ENCODE data around the gene HS6ST1.

Gene HS6ST1

GRCh38 chr2:128303095-128303791 lies 15.4 kb downstream of the HS6ST1 start:
- no peak overlapping the region for H3K4me3 ChIP-seq (ENCODE audit: low read length)
- peaks cover 21% of the 10 kb centered on the region for H3K4me1 ChIP-seq (ENCODE audit: control insufficient read depth, insufficient read depth, low read length)
- H3K27me3 ChIP-seq (ENCODE audit: control insufficient read depth, insufficient read depth, low read length) = no peaks in the 10 kb centered on the region
- H3K9ac ChIP-seq (ENCODE audit: low read length) = no peak overlapping the region
- H3K9me3 ChIP-seq (ENCODE audit: control insufficient read depth, low read length) = no peaks in the 10 kb centered on the region
- H3K36me3 ChIP-seq (ENCODE audit: control insufficient read depth, insufficient read depth, low read length) = no peaks in the 10 kb centered on the region

GRCh38 chr2:128302744-128303067 lies 16.0 kb downstream of the HS6ST1 start:
- Histone ChIP-seq H3K4me3 (ENCODE audit: low read length) (no peak overlapping the region), H3K4me1 (ENCODE audit: control insufficient read depth, insufficient read depth, low read length) (peaks cover 21% of the 10 kb centered on the region), H3K9me3 (ENCODE audit: control insufficient read depth, low read length) (no peaks in the 10 kb centered on the region), H3K27me3 (ENCODE audit: control insufficient read depth, insufficient read depth, low read length) (no peaks in the 10 kb centered on the region), H3K36me3 (ENCODE audit: control insufficient read depth, insufficient read depth, low read length) (no peaks in the 10 kb centered on the region), H3K9ac (ENCODE audit: low read length) (no peak overlapping the region)

- no peaks in the 10 kb centered on the region for H3K36me3 ChIP-seq (ENCODE audit: control insufficient read depth, insufficient read depth, low read length)
- no peak overlapping the region for H3K4me3 ChIP-seq (ENCODE audit: low read length)
- no peak overlapping the region for H3K9ac ChIP-seq (ENCODE audit: low read length)
- H3K27me3 ChIP-seq (ENCODE audit: control insufficient read depth, insufficient read depth, low read length) = no peaks in the 10 kb centered on the region
- peaks cover 21% of the 10 kb centered on the region for H3K4me1 ChIP-seq (ENCODE audit: control insufficient read depth, insufficient read depth, low read length)
- no peaks in the 10 kb centered on the region for H3K9me3 ChIP-seq (ENCODE audit: control insufficient read depth, low read length)
Measured at GRCh38 chr2:128302011-128302743, 16.5 kb downstream of the HS6ST1 start.

GRCh38 chr2:128301501-128301966 lies 17.1 kb downstream of the HS6ST1 start:
- no peak overlapping the region for H3K9ac ChIP-seq (ENCODE audit: low read length)
- no peak overlapping the region for H3K4me3 ChIP-seq (ENCODE audit: low read length)
- no peaks in the 10 kb centered on the region for H3K9me3 ChIP-seq (ENCODE audit: control insufficient read depth, low read length)
- H3K36me3 ChIP-seq (ENCODE audit: control insufficient read depth, insufficient read depth, low read length) = no peaks in the 10 kb centered on the region
- no peaks in the 10 kb centered on the region for H3K27me3 ChIP-seq (ENCODE audit: control insufficient read depth, insufficient read depth, low read length)
- peaks cover 21% of the 10 kb centered on the region for H3K4me1 ChIP-seq (ENCODE audit: control insufficient read depth, insufficient read depth, low read length)

GRCh38 chr2:128301021-128301420 lies 17.6 kb downstream of the HS6ST1 start:
- no peak overlapping the region for H3K9ac ChIP-seq (ENCODE audit: low read length)
- H3K36me3 ChIP-seq (ENCODE audit: control insufficient read depth, insufficient read depth, low read length) = no peaks in the 10 kb centered on the region
- no peak overlapping the region for H3K4me3 ChIP-seq (ENCODE audit: low read length)
- H3K9me3 ChIP-seq (ENCODE audit: control insufficient read depth, low read length) = no peaks in the 10 kb centered on the region
- no peaks in the 10 kb centered on the region for H3K27me3 ChIP-seq (ENCODE audit: control insufficient read depth, insufficient read depth, low read length)
- H3K4me1 ChIP-seq (ENCODE audit: control insufficient read depth, insufficient read depth, low read length) = peaks cover 18% of the 10 kb centered on the region

- Histone ChIP-seq H3K9me3 (ENCODE audit: control insufficient read depth, low read length) (no peaks in the 10 kb centered on the region), H3K9ac (ENCODE audit: low read length) (no peak overlapping the region), H3K4me1 (ENCODE audit: control insufficient read depth, insufficient read depth, low read length) (peaks cover 12% of the 10 kb centered on the region), H3K4me3 (ENCODE audit: low read length) (no peak overlapping the region), H3K36me3 (ENCODE audit: control insufficient read depth, insufficient read depth, low read length) (no peaks in the 10 kb centered on the region), H3K27me3 (ENCODE audit: control insufficient read depth, insufficient read depth, low read length) (no peaks in the 10 kb centered on the region)
Measured at GRCh38 chr2:128300151-128301020, 18.3 kb downstream of the HS6ST1 start.

GRCh38 chr2:128299628-128300027 lies 19.0 kb downstream of the HS6ST1 start:
- no peaks in the 10 kb centered on the region for H3K36me3 ChIP-seq (ENCODE audit: control insufficient read depth, insufficient read depth, low read length)
- H3K4me3 ChIP-seq (ENCODE audit: low read length) = no peak overlapping the region
- no peak overlapping the region for H3K9ac ChIP-seq (ENCODE audit: low read length)
- no peaks in the 10 kb centered on the region for H3K9me3 ChIP-seq (ENCODE audit: control insufficient read depth, low read length)
- H3K27me3 ChIP-seq (ENCODE audit: control insufficient read depth, insufficient read depth, low read length) = no peaks in the 10 kb centered on the region
- H3K4me1 ChIP-seq (ENCODE audit: control insufficient read depth, insufficient read depth, low read length) = peaks cover 4% of the 10 kb centered on the region

GRCh38 chr2:128298846-128299507 lies 19.7 kb downstream of the HS6ST1 start:
- H3K4me3 ChIP-seq (ENCODE audit: low read length) = no peak overlapping the region

GRCh38 chr2:128298286-128298685 lies 20.4 kb downstream of the HS6ST1 start:
- Histone ChIP-seq H3K9ac (ENCODE audit: low read length) (no peak overlapping the region), H3K4me1 (ENCODE audit: control insufficient read depth, insufficient read depth, low read length) (no peaks in the 10 kb centered on the region), H3K9me3 (ENCODE audit: control insufficient read depth, low read length) (no peaks in the 10 kb centered on the region), H3K36me3 (ENCODE audit: control insufficient read depth, insufficient read depth, low read length) (no peaks in the 10 kb centered on the region), H3K4me3 (ENCODE audit: low read length) (no peak overlapping the region), H3K27me3 (ENCODE audit: control insufficient read depth, insufficient read depth, low read length) (no peaks in the 10 kb centered on the region)

More at GRCh38 chr2:128298846-128299507, 19.7 kb downstream of the HS6ST1 start:
- Histone ChIP-seq H3K36me3 (ENCODE audit: control insufficient read depth, insufficient read depth, low read length) (no peaks in the 10 kb centered on the region), H3K9ac (ENCODE audit: low read length) (no peak overlapping the region), H3K27me3 (ENCODE audit: control insufficient read depth, insufficient read depth, low read length) (no peaks in the 10 kb centered on the region), H3K4me1 (ENCODE audit: control insufficient read depth, insufficient read depth, low read length) (no peaks in the 10 kb centered on the region), H3K9me3 (ENCODE audit: control insufficient read depth, low read length) (no peaks in the 10 kb centered on the region)

GRCh38 chr2:128293870-128294455 lies 24.7 kb downstream of the HS6ST1 start:
- no peaks in the 10 kb centered on the region for H3K27me3 ChIP-seq (ENCODE audit: control insufficient read depth, insufficient read depth, low read length)
- no peaks in the 10 kb centered on the region for H3K36me3 ChIP-seq (ENCODE audit: control insufficient read depth, insufficient read depth, low read length)
- H3K9ac ChIP-seq (ENCODE audit: low read length) = no peak overlapping the region
- H3K4me3 ChIP-seq (ENCODE audit: low read length) = no peak overlapping the region
- no peaks in the 10 kb centered on the region for H3K4me1 ChIP-seq (ENCODE audit: control insufficient read depth, insufficient read depth, low read length)
- no peaks in the 10 kb centered on the region for H3K9me3 ChIP-seq (ENCODE audit: control insufficient read depth, low read length)

- H3K27me3 ChIP-seq (ENCODE audit: control insufficient read depth, insufficient read depth, low read length) = no peaks in the 10 kb centered on the region
- H3K36me3 ChIP-seq (ENCODE audit: control insufficient read depth, insufficient read depth, low read length) = no peaks in the 10 kb centered on the region
- H3K4me1 ChIP-seq (ENCODE audit: control insufficient read depth, insufficient read depth, low read length) = no peaks in the 10 kb centered on the region
- H3K4me3 ChIP-seq (ENCODE audit: low read length) = no peak overlapping the region
- H3K9me3 ChIP-seq (ENCODE audit: control insufficient read depth, low read length) = no peaks in the 10 kb centered on the region
- no peak overlapping the region for H3K9ac ChIP-seq (ENCODE audit: low read length)
Measured at GRCh38 chr2:128293426-128293755, 25.3 kb downstream of the HS6ST1 start.
